H1 (cell line): Measurements from ENCODE around the gene SF3A2.

Experiments
- JUN ChIP-seq: IDR thresholded peaks from 2 replicates; pipeline ENCODE4 v1.6.1; 2011; ENCODE audit warnings: low read depth, mild to moderate bottlenecking, improper control_type of control experiment, low read length
- PHF8 ChIP-seq: fragments of 200-600 bp; sonication (generic); conservative IDR thresholded peaks from 2 replicates; pipeline ENCODE4 v1.7.1; 2012; ENCODE audit warnings: low read depth, mild to moderate bottlenecking, inconsistent platforms, low read length, moderate library complexity
- POLR2A ChIP-seq, 2 experiments: IDR thresholded peaks; 1 replicate in 1 of 2; 2 replicates in 1 of 2; pipeline ENCODE4 v1.6.1; 2011; ENCODE audit warnings: low read depth in 2 of 2, low read length in 2 of 2, mild to moderate bottlenecking in 2 of 2; ENCODE audit errors: control extremely low read depth in 1 of 2
- RFX5 ChIP-seq: IDR thresholded peaks from 2 replicates; pipeline ENCODE4 v1.6.1; 2011; ENCODE audit warnings: low read depth, low read length, improper control_type of control experiment, borderline replicate concordance
- SAP30 ChIP-seq: fragments of 300-600 bp; sonication (generic); IDR thresholded peaks from 2 replicates; pipeline ENCODE4 v1.7.1; 2012; ENCODE audit warnings: low read length, moderate library complexity, mild to moderate bottlenecking, inconsistent platforms; ENCODE audit not compliant: insufficient read depth, insufficient replicate concordance
- SRF ChIP-seq: IDR thresholded peaks from 2 replicates; pipeline ENCODE4 v1.6.1; 2011; ENCODE audit warnings: mild to moderate bottlenecking, low read depth, low read length, moderate library complexity
- TF ChIP-seq, protein P1 (sequence below), 3 experiments: IDR thresholded peaks; 1 replicate in 2 of 3; 2 replicates in 1 of 3; pipeline versions ENCODE4 v1.5.1 to v1.6.1; 2011; ENCODE audit warnings: low read length in 3 of 3, mild to moderate bottlenecking in 3 of 3, inconsistent platforms in 2 of 3, low read depth in 1 of 3, moderate library complexity in 1 of 3; ENCODE audit not compliant: insufficient read depth in 1 of 3; ENCODE audit errors: control extremely low read depth in 1 of 3

DNA sequence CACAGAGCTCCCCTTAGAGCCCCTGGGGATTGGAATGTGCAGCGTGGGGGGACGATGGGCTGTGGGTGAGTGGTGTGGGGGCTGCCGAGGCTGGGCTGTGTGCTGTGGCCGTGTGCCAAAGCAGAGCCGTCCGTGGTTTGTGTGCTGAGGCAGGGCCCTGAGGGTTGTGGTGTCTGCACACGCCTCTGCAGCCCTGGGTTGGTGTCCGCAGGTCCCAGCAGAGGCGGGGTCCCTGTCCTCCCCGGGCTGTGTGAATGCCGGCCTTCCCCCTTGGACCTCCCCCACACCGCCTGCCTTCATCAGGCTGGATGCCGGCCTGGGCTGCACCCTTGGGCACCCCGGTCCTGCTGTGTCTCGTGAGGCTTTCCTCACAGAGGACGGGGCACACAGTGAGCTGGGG, 46.7 kb upstream of the SF3A2 start:
- TF ChIP-seq SAP30: no peak
- no peak for TF ChIP-seq RFX5
- no peak for TF ChIP-seq JUN
- no peak for TF ChIP-seq PHF8
- no peak for TF ChIP-seq POLR2A (IDR thresholded peaks at IDR 0.05; ENCODE audit: control extremely low read depth in 1 of 2, low read depth in 2 of 2, low read length in 2 of 2)
- TF ChIP-seq, protein P1, sequence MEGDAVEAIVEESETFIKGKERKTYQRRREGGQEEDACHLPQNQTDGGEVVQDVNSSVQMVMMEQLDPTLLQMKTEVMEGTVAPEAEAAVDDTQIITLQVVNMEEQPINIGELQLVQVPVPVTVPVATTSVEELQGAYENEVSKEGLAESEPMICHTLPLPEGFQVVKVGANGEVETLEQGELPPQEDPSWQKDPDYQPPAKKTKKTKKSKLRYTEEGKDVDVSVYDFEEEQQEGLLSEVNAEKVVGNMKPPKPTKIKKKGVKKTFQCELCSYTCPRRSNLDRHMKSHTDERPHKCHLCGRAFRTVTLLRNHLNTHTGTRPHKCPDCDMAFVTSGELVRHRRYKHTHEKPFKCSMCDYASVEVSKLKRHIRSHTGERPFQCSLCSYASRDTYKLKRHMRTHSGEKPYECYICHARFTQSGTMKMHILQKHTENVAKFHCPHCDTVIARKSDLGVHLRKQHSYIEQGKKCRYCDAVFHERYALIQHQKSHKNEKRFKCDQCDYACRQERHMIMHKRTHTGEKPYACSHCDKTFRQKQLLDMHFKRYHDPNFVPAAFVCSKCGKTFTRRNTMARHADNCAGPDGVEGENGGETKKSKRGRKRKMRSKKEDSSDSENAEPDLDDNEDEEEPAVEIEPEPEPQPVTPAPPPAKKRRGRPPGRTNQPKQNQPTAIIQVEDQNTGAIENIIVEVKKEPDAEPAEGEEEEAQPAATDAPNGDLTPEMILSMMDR (IDR thresholded peaks at IDR 0.05; ENCODE audit: control extremely low read depth in 1 of 3, insufficient read depth in 1 of 3, low read depth in 1 of 3, low read length in 3 of 3): no peak
- no peak for TF ChIP-seq SRF
